ENCODE results near the gene RANBP17. TPM values are rescaled to one million over a fixed set of nuclear protein-coding genes. Genes with fewer than 3 reads are reported as not detected.
"Not testable (repeated sequence)": the region's sequence is repeated elsewhere in the genome, so short reads cannot be mapped to it uniquely, and the experiment has no call there.

Gene RANBP17
- total and polyA plus RNA-seq, 4 experiments from 2014 or later, result not detected

DNA sequence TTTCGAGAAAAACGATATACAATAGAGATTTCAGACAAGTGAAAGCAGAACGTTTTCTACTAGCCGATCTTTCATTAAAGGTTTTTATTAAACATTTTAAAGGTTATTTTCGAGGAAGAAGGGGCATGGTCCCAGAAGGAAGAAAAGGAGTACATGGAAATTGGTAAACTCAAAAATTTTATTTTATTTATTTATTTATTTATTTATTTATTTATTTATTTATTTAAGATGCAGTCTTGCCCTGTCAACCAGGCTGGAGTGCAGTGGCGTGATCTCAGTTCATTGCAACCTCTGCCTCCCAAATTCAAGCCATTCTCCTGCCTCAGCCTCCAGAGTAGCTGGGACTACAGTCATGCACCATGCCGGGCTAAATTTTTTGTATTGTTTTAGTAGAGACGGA, 77.4 kb downstream of the RANBP17 start:
- DNase-seq, result no peak
- POLR2A ChIA-PET (ENCODE audit: partially characterized antibody), result no interaction called here
- Mint-ChIP-seq H3K4me1 (no peaks in the 10 kb centered on the region), H3K9me3 (peaks cover 0 to 9% (median 5%) of the 10 kb centered on the region in 8 donors), H3K36me3 (no peaks in the 10 kb centered on the region), H3K4me3 (no peak overlapping the region), H3K27me3 (peaks cover 2 to 4% of the 10 kb centered on the region in 2 donors), H3K27ac (no peak overlapping the region)
- H3K9me3 ChIP-seq (ENCODE audit: control insufficient read depth in 1 of 2, low read length in 2 of 2), result no peaks in the 10 kb centered on the region
- H3K4me3 ChIP-seq (ENCODE audit: low read length in 2 of 2), result no peak overlapping the region
- intact Hi-C loops (cut with micrococcal nuclease), result no loop called here
- CTCF ChIA-PET (ENCODE audit: partially characterized antibody), result no interaction called here
- H3K4me1 ChIP-seq (ENCODE audit: insufficient read depth, low read length), result no peaks in the 10 kb centered on the region
- H3K27me3 ChIP-seq (ENCODE audit: insufficient read depth, low read length), result no peaks in the 10 kb centered on the region
- H3K36me3 ChIP-seq (ENCODE audit: insufficient read depth, low read length), result no peaks in the 10 kb centered on the region
- H3K27ac ChIP-seq (ENCODE audit: low read depth, low read length), result no peak overlapping the region

DNA sequence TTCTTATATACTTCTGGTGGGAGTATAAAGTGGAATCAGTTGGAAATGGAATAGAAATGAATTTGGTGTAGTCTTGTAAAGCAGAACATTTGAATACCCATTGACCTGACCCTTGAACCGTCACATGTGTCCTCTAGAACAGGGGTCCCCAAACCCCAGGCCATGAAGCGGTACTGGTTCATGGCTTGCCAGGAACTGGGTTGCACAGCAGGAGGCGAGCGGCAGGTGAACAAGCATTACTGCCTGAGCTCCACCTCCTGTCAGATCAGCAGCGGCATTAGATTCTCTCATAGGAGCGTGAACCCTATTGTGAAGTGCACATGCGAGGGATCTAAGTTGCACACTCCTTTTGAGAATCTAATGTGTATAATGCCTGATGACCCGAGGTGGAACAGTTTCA, 80.0 kb downstream of the RANBP17 start:
- Histone ChIP-seq H3K4me1 (ENCODE audit: insufficient read depth, low read length) (no peaks in the 10 kb centered on the region), H3K4me3 (ENCODE audit: low read length in 2 of 2) (no peak overlapping the region), H3K36me3 (ENCODE audit: insufficient read depth, low read length) (no peaks in the 10 kb centered on the region), H3K27me3 (ENCODE audit: insufficient read depth, low read length) (no peaks in the 10 kb centered on the region), H3K27ac (ENCODE audit: low read depth, low read length) (no peak overlapping the region), H3K9me3 (ENCODE audit: control insufficient read depth in 1 of 2, low read length in 2 of 2) (no peaks in the 10 kb centered on the region)
- Mint-ChIP-seq H3K36me3 (no peaks in the 10 kb centered on the region), H3K4me3 (no peak overlapping the region), H3K27me3 (peaks cover 2 to 7% of the 10 kb centered on the region in 2 donors), H3K4me1 (no peaks in the 10 kb centered on the region), H3K27ac (no peak overlapping the region), H3K9me3 (peaks cover 0 to 9% (median 2%) of the 10 kb centered on the region in 8 donors)
- CTCF ChIA-PET (ENCODE audit: partially characterized antibody), result no interaction called here
- DNase-seq, result no peak
- intact Hi-C loops (cut with micrococcal nuclease), result no loop called here
- POLR2A ChIA-PET (ENCODE audit: partially characterized antibody), result no interaction called here

DNA sequence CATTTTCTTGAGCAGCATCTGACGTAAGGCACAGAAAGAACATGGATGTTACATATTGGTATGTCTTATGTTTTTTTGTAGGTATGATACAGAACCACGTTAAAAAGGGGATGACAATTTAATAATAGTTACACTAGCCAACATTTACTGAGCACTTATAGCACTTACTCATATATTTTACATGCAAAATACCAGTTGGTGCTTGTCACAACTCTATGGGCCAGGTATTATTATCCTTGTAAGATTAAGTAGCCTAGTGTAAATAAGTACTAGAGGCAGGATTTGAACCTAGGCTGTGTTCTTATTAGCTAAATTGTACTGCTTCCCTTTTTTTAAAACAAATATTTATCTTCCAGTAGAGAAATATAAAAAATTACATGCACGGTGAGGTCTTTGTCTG, 83.5 kb downstream of the RANBP17 start:
- no peak overlapping the region for H3K27ac ChIP-seq (ENCODE audit: low read depth, low read length)
- Mint-ChIP-seq H3K9me3 (peaks cover 0 to 2% (median 0%) of the 10 kb centered on the region in 8 donors), H3K27ac (no peak overlapping the region), H3K4me3 (no peak overlapping the region), H3K4me1 (no peaks in the 10 kb centered on the region), H3K36me3 (no peaks in the 10 kb centered on the region), H3K27me3 (peaks cover 0 to 5% of the 10 kb centered on the region in 2 donors)
- CTCF ChIA-PET (ENCODE audit: partially characterized antibody), result interaction anchor here (0.6 kb wide), 1 partner anchor 62 kb away, joined by 3 read pairs; no protein-coding TSS in a partner anchor
- intact Hi-C loops (cut with micrococcal nuclease), result no loop called here
- no peaks in the 10 kb centered on the region for H3K9me3 ChIP-seq (ENCODE audit: control insufficient read depth in 1 of 2, low read length in 2 of 2)
- H3K4me3 ChIP-seq (ENCODE audit: low read length in 2 of 2), result no peak overlapping the region
- H3K4me1 ChIP-seq (ENCODE audit: insufficient read depth, low read length), result no peaks in the 10 kb centered on the region
- no peak for DNase-seq
- POLR2A ChIA-PET (ENCODE audit: partially characterized antibody), result no interaction called here
- H3K27me3 ChIP-seq (ENCODE audit: insufficient read depth, low read length), result no peaks in the 10 kb centered on the region
- H3K36me3 ChIP-seq (ENCODE audit: insufficient read depth, low read length), result no peaks in the 10 kb centered on the region

GRCh38 chr5:170960567-170960966, 98.7 kb downstream of the RANBP17 start:
- Histone ChIP-seq H3K27me3 (ENCODE audit: insufficient read depth, low read length) (no peaks in the 10 kb centered on the region), H3K4me1 (ENCODE audit: insufficient read depth, low read length) (no peaks in the 10 kb centered on the region), H3K27ac (ENCODE audit: low read depth, low read length) (no peak overlapping the region), H3K9me3 (ENCODE audit: control insufficient read depth in 1 of 2, low read length in 2 of 2) (no peaks in the 10 kb centered on the region), H3K36me3 (ENCODE audit: insufficient read depth, low read length) (no peaks in the 10 kb centered on the region), H3K4me3 (ENCODE audit: low read length in 2 of 2) (no peak overlapping the region)
- Mint-ChIP-seq H3K27ac (no peak overlapping the region), H3K4me1 (no peaks in the 10 kb centered on the region), H3K36me3 (no peaks in the 10 kb centered on the region), H3K4me3 (no peak overlapping the region), H3K9me3 (peaks cover 0 to 3% (median 0%) of the 10 kb centered on the region in 8 donors), H3K27me3 (no peaks in the 10 kb centered on the region)
- ChIA-PET CTCF (ENCODE audit: partially characterized antibody) (no interaction called here), POLR2A (ENCODE audit: partially characterized antibody) (no interaction called here)
- intact Hi-C loops (cut with micrococcal nuclease), result no loop called here
- no peak for DNase-seq

- H3K4me1 ChIP-seq (ENCODE audit: insufficient read depth, low read length), result no peaks in the 10 kb centered on the region
- H3K27ac Mint-ChIP-seq, result no peak overlapping the region
- H3K4me1 Mint-ChIP-seq, result no peaks in the 10 kb centered on the region
- CTCF ChIA-PET (ENCODE audit: partially characterized antibody), result no interaction called here
- H3K36me3 Mint-ChIP-seq, result no peaks in the 10 kb centered on the region
- no peak overlapping the region for H3K4me3 ChIP-seq (ENCODE audit: low read length in 2 of 2)
- POLR2A ChIA-PET (ENCODE audit: partially characterized antibody), result no interaction called here
- no peak for DNase-seq
- no peaks in the 10 kb centered on the region for H3K27me3 Mint-ChIP-seq
- no peaks in the 10 kb centered on the region for H3K9me3 ChIP-seq (ENCODE audit: control insufficient read depth in 1 of 2, low read length in 2 of 2)
- H3K27ac ChIP-seq (ENCODE audit: low read depth, low read length), result no peak overlapping the region
- no peaks in the 10 kb centered on the region for H3K36me3 ChIP-seq (ENCODE audit: insufficient read depth, low read length)
- H3K27me3 ChIP-seq (ENCODE audit: insufficient read depth, low read length), result no peaks in the 10 kb centered on the region
- H3K9me3 Mint-ChIP-seq, result peaks cover 0 to 3% (median 0%) of the 10 kb centered on the region in 8 donors
- intact Hi-C loops (cut with micrococcal nuclease), result no loop called here
- H3K4me3 Mint-ChIP-seq, result no peak overlapping the region
Observed at GRCh38 chr5:170963521-170963920, 101.7 kb downstream of the RANBP17 start.

GRCh38 chr5:170974461-170974860, 112.6 kb downstream of the RANBP17 start:
- ChIA-PET CTCF (ENCODE audit: partially characterized antibody) (no interaction called here), POLR2A (ENCODE audit: partially characterized antibody) (no interaction called here)
- Histone ChIP-seq H3K9me3 (ENCODE audit: control insufficient read depth in 1 of 2, low read length in 2 of 2) (no peaks in the 10 kb centered on the region), H3K4me1 (ENCODE audit: insufficient read depth, low read length) (no peaks in the 10 kb centered on the region), H3K4me3 (ENCODE audit: low read length in 2 of 2) (no peak overlapping the region), H3K36me3 (ENCODE audit: insufficient read depth, low read length) (no peaks in the 10 kb centered on the region), H3K27ac (ENCODE audit: low read depth, low read length) (no peak overlapping the region), H3K27me3 (ENCODE audit: insufficient read depth, low read length) (no peaks in the 10 kb centered on the region)
- intact Hi-C loops (cut with micrococcal nuclease), result no loop called here
- H3K36me3 Mint-ChIP-seq, result peaks cover 0 to 1% of the 10 kb centered on the region in 2 donors
- no peak overlapping the region for H3K4me3 Mint-ChIP-seq
- no peak for DNase-seq
- no peaks in the 10 kb centered on the region for H3K27me3 Mint-ChIP-seq
- no peaks in the 10 kb centered on the region for H3K4me1 Mint-ChIP-seq
- H3K27ac Mint-ChIP-seq, result no peak overlapping the region
- H3K9me3 Mint-ChIP-seq, result peaks cover 0 to 10% (median 2%) of the 10 kb centered on the region in 8 donors

DNA sequence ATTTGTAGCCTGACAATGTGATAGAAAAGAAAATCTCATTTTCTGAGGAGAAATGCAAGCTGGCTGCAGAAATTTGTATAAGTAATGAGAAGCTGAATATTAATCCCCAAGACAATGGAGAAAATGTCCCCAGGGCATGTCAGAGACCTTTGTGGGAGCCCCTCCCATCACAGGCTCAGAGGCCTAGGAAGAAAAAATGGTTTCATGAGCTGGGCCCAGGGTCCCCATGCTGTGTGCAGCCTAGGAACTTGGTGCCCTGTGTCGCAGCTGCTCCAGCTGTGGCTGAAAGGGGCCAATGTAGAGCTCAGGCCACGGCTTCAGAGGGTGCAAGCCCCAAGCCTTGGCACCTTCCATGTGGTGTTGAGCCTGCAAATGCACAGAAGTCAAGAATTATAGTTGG, 118.4 kb downstream of the RANBP17 start:
- CTCF ChIA-PET (ENCODE audit: partially characterized antibody); H3K4me3 Mint-ChIP-seq; DNase-seq; H3K27ac ChIP-seq (ENCODE audit: low read depth, low read length); H3K27me3 Mint-ChIP-seq; H3K9me3 ChIP-seq (ENCODE audit: control insufficient read depth in 1 of 2, low read length in 2 of 2); H3K27me3 ChIP-seq (ENCODE audit: insufficient read depth, low read length); H3K36me3 ChIP-seq (ENCODE audit: insufficient read depth, low read length); H3K4me1 Mint-ChIP-seq; H3K4me1 ChIP-seq (ENCODE audit: insufficient read depth, low read length); H3K36me3 Mint-ChIP-seq; POLR2A ChIA-PET (ENCODE audit: partially characterized antibody); intact Hi-C loops (cut with micrococcal nuclease); H3K4me3 ChIP-seq (ENCODE audit: low read length in 2 of 2); H3K27ac Mint-ChIP-seq: not testable (repeated sequence)
- H3K9me3 Mint-ChIP-seq, result peaks cover 5 to 35% (median 22%) of the 10 kb centered on the region in 8 donors

- DNase-seq, result no peak
- peaks cover 0 to 18% (median 9%) of the 10 kb centered on the region in 8 donors for H3K9me3 Mint-ChIP-seq
- no peak overlapping the region for H3K4me3 Mint-ChIP-seq
- Histone ChIP-seq H3K9me3 (ENCODE audit: control insufficient read depth in 1 of 2, low read length in 2 of 2) (no peaks in the 10 kb centered on the region), H3K4me3 (ENCODE audit: low read length in 2 of 2) (no peak overlapping the region), H3K27ac (ENCODE audit: low read depth, low read length) (no peak overlapping the region), H3K27me3 (ENCODE audit: insufficient read depth, low read length) (no peaks in the 10 kb centered on the region), H3K36me3 (ENCODE audit: insufficient read depth, low read length) (no peaks in the 10 kb centered on the region), H3K4me1 (ENCODE audit: insufficient read depth, low read length) (no peaks in the 10 kb centered on the region)
- peak overlapping the region in 1 of 7 donors; percentile 15 for H3K27ac Mint-ChIP-seq
- ChIA-PET POLR2A (ENCODE audit: partially characterized antibody) (no interaction called here), CTCF (ENCODE audit: partially characterized antibody) (no interaction called here)
- intact Hi-C loops (cut with micrococcal nuclease), result loop anchor here (5.0 kb wide), 1 partner anchor 357 kb away; no protein-coding TSS in a partner anchor
- H3K36me3 Mint-ChIP-seq, result no peaks in the 10 kb centered on the region
- peaks cover 0 to 1% of the 10 kb centered on the region in 2 donors for H3K27me3 Mint-ChIP-seq
- H3K4me1 Mint-ChIP-seq, result no peaks in the 10 kb centered on the region
Observed at GRCh38 chr5:170985486-170985885, 123.7 kb downstream of the RANBP17 start.
